Measurements from ENCODE around the gene CCDC154.
"Not testable (repeated sequence)": the region's sequence is repeated elsewhere in the genome, so short reads cannot be mapped to it uniquely, and the experiment has no call there.

CCDC154 gene

GRCh38 chr16:1455190-1456171 lies 11.1 kb upstream of the CCDC154 start:
- DNase-seq (ENCODE audit: low spot score), result no peak

- DNase-seq (ENCODE audit: low spot score), result no peak
These were observed 10.2 kb upstream of the CCDC154 start for GRCh38 chr16:1454561-1454960.

GRCh38 chr16:1453316-1453715 lies 9.0 kb upstream of the CCDC154 start:
- no peak for DNase-seq (ENCODE audit: low spot score)

- DNase-seq (ENCODE audit: low spot score), result no peak
These were observed 8.2 kb upstream of the CCDC154 start for GRCh38 chr16:1452530-1452929.

GRCh38 chr16:1451702-1452392 lies 7.5 kb upstream of the CCDC154 start:
- DNase-seq (ENCODE audit: low spot score), result no peak

- DNase-seq (ENCODE audit: low spot score), result no peak
These were observed 6.5 kb upstream of the CCDC154 start for GRCh38 chr16:1450841-1451240.

GRCh38 chr16:1450218-1450617 lies 5.9 kb upstream of the CCDC154 start:
- no peak for DNase-seq (ENCODE audit: low spot score)

- DNase-seq (ENCODE audit: low spot score), result no peak
These were observed 4.9 kb upstream of the CCDC154 start for GRCh38 chr16:1449201-1449788.

- no peak for DNase-seq (ENCODE audit: low spot score)
These were observed 4.3 kb upstream of the CCDC154 start for GRCh38 chr16:1448536-1449116.

- DNase-seq (ENCODE audit: low spot score), result no peak
These were observed 3.6 kb upstream of the CCDC154 start for GRCh38 chr16:1447965-1448364.

- no peak for DNase-seq (ENCODE audit: low spot score)
These were observed 2.1 kb upstream of the CCDC154 start for GRCh38 chr16:1446296-1447080.

GRCh38 chr16:1445518-1446203 lies 1.3 kb upstream of the CCDC154 start:
- no peak for DNase-seq (ENCODE audit: low spot score)

GRCh38 chr16:1444730-1445517 lies 568 bp upstream of the CCDC154 start:
- no peak for DNase-seq (ENCODE audit: low spot score)

- no peak for DNase-seq (ENCODE audit: low spot score)
These were observed 868 bp downstream of the CCDC154 start for GRCh38 chr16:1443403-1443973.

GRCh38 chr16:1442697-1443096 lies 1.7 kb downstream of the CCDC154 start:
- DNase-seq (ENCODE audit: low spot score), result no peak

- no peak for DNase-seq (ENCODE audit: low spot score)
These were observed 2.9 kb downstream of the CCDC154 start for GRCh38 chr16:1441391-1441829.

GRCh38 chr16:1439699-1440074 lies 4.7 kb downstream of the CCDC154 start:
- DNase-seq (ENCODE audit: low spot score), result not testable (repeated sequence)

- DNase-seq (ENCODE audit: low spot score), result no peak
These were observed 5.2 kb downstream of the CCDC154 start for GRCh38 chr16:1439058-1439698.

Data from kidney capillary endothelial cell (primary cell).